Fibroblast of skin of left biceps (primary cell): ENCODE results near the gene SLC35B1.
"Not testable (repeated sequence)": the region's sequence is repeated elsewhere in the genome, so short reads cannot be mapped to it uniquely, and the experiment has no call there.

Source experiments
- DNase-seq, 2 experiments: peaks; one replicate each; pipeline ENCODE4 v3.0.0-alpha.2; 2013; ENCODE audit warnings: low read depth in 2 of 2

The SLC35B1 gene

GRCh38 chr17:49734515-49735490, 27.0 kb upstream of the SLC35B1 start:
- no peak for DNase-seq

GRCh38 chr17:49731435-49731831, 23.7 kb upstream of the SLC35B1 start:
- DNase-seq: no peak

GRCh38 chr17:49730785-49731434, 23.1 kb upstream of the SLC35B1 start:
- no peak for DNase-seq

- DNase-seq: peak; percentile 16 to 24
Observed at GRCh38 chr17:49730078-49730784, 22.5 kb upstream of the SLC35B1 start.

- no peak for DNase-seq
Observed at GRCh38 chr17:49729069-49729468, 21.3 kb upstream of the SLC35B1 start.

GRCh38 chr17:49728425-49728824, 20.7 kb upstream of the SLC35B1 start:
- no peak for DNase-seq

GRCh38 chr17:49727380-49727779, 19.6 kb upstream of the SLC35B1 start:
- DNase-seq: no peak

GRCh38 chr17:49725452-49726130, 17.8 kb upstream of the SLC35B1 start:
- DNase-seq: no peak

- DNase-seq: not testable (repeated sequence)
Observed at GRCh38 chr17:49724552-49724951, 16.8 kb upstream of the SLC35B1 start.

- no peak for DNase-seq
Observed at GRCh38 chr17:49723423-49723822, 15.7 kb upstream of the SLC35B1 start.

GRCh38 chr17:49722066-49722465, 14.3 kb upstream of the SLC35B1 start:
- DNase-seq: no peak

GRCh38 chr17:49717371-49717861, 9.7 kb upstream of the SLC35B1 start:
- DNase-seq: no peak

GRCh38 chr17:49716668-49717364, 9.1 kb upstream of the SLC35B1 start:
- no peak for DNase-seq

GRCh38 chr17:49715717-49716279, 8.0 kb upstream of the SLC35B1 start:
- DNase-seq: no peak

GRCh38 chr17:49715216-49715615, 7.5 kb upstream of the SLC35B1 start:
- DNase-seq: no peak

- no peak for DNase-seq
Observed at GRCh38 chr17:49708515-49709183, 885 bp upstream of the SLC35B1 start.

- no peak for DNase-seq
Observed at GRCh38 chr17:49707246-49707607, 537 bp downstream of the SLC35B1 start.

- DNase-seq: no peak
Observed at GRCh38 chr17:49705254-49705653, 2.5 kb downstream of the SLC35B1 start.

- DNase-seq: no peak
Observed at GRCh38 chr17:49703557-49704277, 4.0 kb downstream of the SLC35B1 start.
